GM06990 (cell line): ENCODE results near the gene SDR42E1.

Experiments
- DNase-seq: peaks from one replicate; pipeline ENCODE4 v3.0.0-alpha.2; 2011; ENCODE audit not compliant: insufficient read length; ENCODE audit errors: extremely low read depth
- H3K27me3 ChIP-seq: replicated peaks from 2 replicates; pipeline ENCODE4 v1.6.0; 2011; ENCODE audit warnings: low read length; ENCODE audit not compliant: control insufficient read depth, insufficient read depth
- H3K36me3 ChIP-seq: 2 replicates; pipeline ENCODE4 v1.5.1; 2011; ENCODE audit warnings: low read length; ENCODE audit not compliant: control insufficient read depth, insufficient read depth
- H3K4me3 ChIP-seq: replicated peaks from 2 replicates; pipeline ENCODE4 v1.5.1; 2011; ENCODE audit warnings: low read depth, mild to moderate bottlenecking, control low read depth, low read length
- TF ChIP-seq, protein P1 (sequence below): IDR thresholded peaks from 2 replicates; pipeline ENCODE4 v1.5.1; 2011; ENCODE audit warnings: low read length, control low read depth, mild to moderate bottlenecking, inconsistent platforms; ENCODE audit not compliant: insufficient read depth, poor library complexity, severe bottlenecking

The SDR42E1 gene

DNA sequence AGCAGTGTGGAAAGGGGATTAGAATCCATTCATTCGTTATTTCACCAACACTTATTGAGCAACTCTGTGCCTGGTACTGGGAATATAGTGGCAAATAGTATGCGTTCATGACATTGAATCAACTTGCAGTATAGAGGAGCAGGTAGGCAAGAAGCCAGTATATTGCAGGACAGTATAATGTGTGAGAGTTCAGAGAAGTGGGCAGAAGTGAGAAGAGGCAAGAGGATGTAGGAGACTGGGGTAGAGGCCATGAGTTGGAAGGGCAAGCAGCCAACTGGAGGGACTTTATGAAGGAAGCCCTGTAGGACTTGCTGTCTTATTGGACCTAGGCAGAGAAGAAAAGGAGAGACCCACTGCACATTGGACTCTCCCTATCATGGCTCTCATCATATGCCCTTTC is 36.1 kb upstream of the SDR42E1 start:
- Histone ChIP-seq H3K4me3 (no peak overlapping the region), H3K36me3 (no peaks in the 10 kb centered on the region), H3K27me3 (peaks cover 2% of the 10 kb centered on the region; the same call in 1 of the 2 replicates)
- DNase-seq: no peak
- TF ChIP-seq, protein P1, sequence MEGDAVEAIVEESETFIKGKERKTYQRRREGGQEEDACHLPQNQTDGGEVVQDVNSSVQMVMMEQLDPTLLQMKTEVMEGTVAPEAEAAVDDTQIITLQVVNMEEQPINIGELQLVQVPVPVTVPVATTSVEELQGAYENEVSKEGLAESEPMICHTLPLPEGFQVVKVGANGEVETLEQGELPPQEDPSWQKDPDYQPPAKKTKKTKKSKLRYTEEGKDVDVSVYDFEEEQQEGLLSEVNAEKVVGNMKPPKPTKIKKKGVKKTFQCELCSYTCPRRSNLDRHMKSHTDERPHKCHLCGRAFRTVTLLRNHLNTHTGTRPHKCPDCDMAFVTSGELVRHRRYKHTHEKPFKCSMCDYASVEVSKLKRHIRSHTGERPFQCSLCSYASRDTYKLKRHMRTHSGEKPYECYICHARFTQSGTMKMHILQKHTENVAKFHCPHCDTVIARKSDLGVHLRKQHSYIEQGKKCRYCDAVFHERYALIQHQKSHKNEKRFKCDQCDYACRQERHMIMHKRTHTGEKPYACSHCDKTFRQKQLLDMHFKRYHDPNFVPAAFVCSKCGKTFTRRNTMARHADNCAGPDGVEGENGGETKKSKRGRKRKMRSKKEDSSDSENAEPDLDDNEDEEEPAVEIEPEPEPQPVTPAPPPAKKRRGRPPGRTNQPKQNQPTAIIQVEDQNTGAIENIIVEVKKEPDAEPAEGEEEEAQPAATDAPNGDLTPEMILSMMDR: no peak

DNA sequence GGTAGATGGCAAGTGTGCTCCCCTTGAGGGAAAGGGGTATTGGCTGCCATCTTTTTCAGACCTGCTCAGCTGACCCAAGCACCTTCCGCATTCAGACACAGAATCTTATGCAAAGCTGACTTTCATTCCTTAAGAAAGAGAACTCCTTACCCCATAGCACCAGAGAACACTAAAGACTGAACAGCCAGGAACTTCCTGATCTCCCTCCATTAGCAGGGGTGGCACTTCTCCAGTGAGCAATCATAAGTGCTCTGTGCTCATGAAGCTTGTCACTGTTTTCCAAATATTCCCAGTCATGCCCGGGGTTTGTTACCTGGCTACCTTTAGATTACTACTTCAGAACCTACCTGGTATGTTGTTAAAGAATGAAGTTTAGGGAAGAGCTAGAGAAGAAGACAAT is 35.7 kb upstream of the SDR42E1 start:
- DNase-seq: no peak
- Histone ChIP-seq H3K27me3 (peaks cover 2% of the 10 kb centered on the region; the same call in 1 of the 2 replicates), H3K4me3 (no peak overlapping the region), H3K36me3 (no peaks in the 10 kb centered on the region)
- TF ChIP-seq, protein P1: no peak

DNA sequence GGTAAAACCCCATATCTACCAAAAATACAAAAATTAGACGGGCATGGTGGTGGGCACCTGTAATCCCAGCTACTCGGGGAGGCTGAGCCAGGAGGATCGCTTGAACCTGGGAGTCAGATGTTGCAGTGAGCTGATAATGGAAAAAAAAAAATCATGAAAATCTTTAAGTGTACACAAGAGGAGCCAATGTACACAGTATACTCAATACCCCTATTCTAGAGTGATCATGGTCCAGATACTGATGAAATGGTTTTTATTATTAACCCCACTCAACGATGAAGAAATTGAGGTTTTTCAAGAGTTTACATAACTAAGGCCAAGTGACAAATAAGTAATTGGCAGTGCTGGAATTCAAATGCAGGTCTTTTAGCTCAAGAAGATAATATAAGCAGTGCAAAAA is 35.3 kb upstream of the SDR42E1 start:
- Histone ChIP-seq H3K36me3 (no peaks in the 10 kb centered on the region), H3K4me3 (no peak overlapping the region), H3K27me3 (peaks cover 2% of the 10 kb centered on the region; the same call in 1 of the 2 replicates)
- TF ChIP-seq, protein P1: no peak
- no peak for DNase-seq

DNA sequence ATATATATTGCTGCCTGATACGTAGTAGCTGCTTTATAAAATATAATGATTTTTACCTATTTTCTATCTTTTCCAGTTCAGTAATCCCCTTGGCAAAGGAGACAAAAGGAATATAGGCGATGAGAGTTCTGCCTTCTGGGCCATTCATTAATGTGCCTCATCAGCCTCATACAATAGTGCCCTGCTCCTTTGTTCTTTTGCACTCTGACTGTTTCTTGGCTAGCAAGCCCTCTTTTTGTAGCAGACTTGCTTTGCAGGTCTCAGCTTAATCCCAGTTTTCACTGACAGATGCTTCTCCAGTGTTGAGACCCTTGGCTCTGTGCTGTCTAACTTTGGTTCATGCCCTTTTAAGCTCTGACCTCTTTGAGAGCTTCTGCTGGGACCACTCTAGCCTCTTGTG is 34.2 kb upstream of the SDR42E1 start:
- Histone ChIP-seq H3K4me3 (no peak overlapping the region), H3K36me3 (no peaks in the 10 kb centered on the region), H3K27me3 (peaks cover 2% of the 10 kb centered on the region; the same call in 1 of the 2 replicates)
- DNase-seq: no peak
- TF ChIP-seq, protein P1: no peak

DNA sequence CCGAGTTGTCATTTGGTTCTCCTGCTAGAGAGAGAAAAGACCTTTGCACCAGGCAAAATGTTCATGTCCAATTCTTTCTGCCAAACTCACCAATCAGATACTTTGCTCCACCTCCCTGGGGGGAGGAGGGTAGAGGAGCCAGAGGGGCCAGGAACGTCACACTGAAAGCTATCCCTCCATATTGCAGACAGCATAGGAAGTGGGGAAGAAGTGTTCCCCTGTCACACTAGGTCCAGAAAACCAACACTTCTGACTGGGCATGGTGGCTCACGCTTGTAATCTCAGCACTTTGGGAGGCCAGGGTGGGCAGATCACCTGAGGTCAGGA is 33.3 kb upstream of the SDR42E1 start:
- no peak for DNase-seq

More for the DNA sequence above, 33.3 kb upstream of the SDR42E1 start:
- TF ChIP-seq, protein P1: no peak
- H3K36me3 ChIP-seq: no peaks in the 10 kb centered on the region
- peaks cover 2% of the 10 kb centered on the region; the same call in 1 of the 2 replicates for H3K27me3 ChIP-seq
- H3K4me3 ChIP-seq: no peak overlapping the region
